Retinal pigment epithelial cell (primary cell): Measurements from ENCODE around the gene GOSR2.

ENCODE experiments used
- DNase-seq: peaks from one replicate; pipeline ENCODE4 v3.0.0-alpha.2; 2010; ENCODE audit warnings: low read depth
- H3K4me3 ChIP-seq: 2 replicates; pipeline ENCODE4 v1.5.1; 2011; ENCODE audit warnings: mild to moderate bottlenecking, low read length, control low read depth, moderate library complexity
- TF ChIP-seq, protein P1 (sequence below): conservative IDR thresholded peaks from 2 replicates; pipeline ENCODE4 v1.5.1; 2011; ENCODE audit warnings: low read depth, low read length, control low read depth, inconsistent platforms

Gene GOSR2

DNA sequence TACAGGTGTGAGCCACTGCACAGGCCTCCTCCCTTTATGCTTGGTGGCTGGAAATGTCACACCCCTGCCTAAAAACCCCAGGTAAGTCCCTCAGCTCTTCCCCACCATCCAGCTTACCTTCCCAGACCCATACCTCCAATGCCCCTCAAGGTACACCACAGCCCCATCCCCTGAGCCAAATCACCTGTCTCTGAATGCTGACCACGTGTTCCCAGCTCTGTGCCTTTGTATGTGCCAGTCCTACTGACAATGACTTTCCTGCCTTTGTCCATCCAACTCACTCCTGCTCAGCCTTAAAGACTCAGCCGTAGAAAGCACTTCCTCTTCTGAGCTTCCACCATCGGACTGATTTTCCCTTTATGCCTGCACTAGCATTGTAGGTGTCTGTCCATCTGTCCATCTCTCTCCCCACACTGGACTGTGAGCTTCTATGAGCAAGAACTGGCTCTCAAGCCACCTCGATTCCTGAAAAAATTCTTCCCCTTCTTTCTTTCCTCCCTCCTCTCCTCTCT, 30.7 kb upstream of the GOSR2 start:
- TF ChIP-seq, protein P1, sequence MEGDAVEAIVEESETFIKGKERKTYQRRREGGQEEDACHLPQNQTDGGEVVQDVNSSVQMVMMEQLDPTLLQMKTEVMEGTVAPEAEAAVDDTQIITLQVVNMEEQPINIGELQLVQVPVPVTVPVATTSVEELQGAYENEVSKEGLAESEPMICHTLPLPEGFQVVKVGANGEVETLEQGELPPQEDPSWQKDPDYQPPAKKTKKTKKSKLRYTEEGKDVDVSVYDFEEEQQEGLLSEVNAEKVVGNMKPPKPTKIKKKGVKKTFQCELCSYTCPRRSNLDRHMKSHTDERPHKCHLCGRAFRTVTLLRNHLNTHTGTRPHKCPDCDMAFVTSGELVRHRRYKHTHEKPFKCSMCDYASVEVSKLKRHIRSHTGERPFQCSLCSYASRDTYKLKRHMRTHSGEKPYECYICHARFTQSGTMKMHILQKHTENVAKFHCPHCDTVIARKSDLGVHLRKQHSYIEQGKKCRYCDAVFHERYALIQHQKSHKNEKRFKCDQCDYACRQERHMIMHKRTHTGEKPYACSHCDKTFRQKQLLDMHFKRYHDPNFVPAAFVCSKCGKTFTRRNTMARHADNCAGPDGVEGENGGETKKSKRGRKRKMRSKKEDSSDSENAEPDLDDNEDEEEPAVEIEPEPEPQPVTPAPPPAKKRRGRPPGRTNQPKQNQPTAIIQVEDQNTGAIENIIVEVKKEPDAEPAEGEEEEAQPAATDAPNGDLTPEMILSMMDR: no peak
- H3K4me3 ChIP-seq: no peak overlapping the region
- no peak for DNase-seq

DNA sequence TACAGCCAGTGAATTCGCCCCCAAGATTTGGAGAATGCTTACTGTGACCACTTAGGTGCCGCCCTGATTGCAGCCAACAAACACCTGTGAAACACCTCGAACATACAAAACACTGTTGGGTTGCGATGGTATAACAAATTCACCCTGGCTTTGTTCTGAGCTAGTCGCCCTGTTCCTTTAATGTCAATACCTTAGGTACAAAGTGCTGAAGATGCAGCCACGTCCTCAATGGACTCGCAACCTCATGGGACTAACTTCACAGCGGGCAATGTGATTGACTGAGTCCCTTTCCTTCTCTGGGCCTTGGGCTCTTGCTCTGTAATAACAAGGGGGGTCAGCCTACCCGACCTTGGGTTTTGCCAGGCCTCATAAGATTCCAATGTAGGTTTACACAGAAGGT, 28.9 kb upstream of the GOSR2 start:
- no peak for DNase-seq
- TF ChIP-seq, protein P1: no peak
- H3K4me3 ChIP-seq: no peak overlapping the region

DNA sequence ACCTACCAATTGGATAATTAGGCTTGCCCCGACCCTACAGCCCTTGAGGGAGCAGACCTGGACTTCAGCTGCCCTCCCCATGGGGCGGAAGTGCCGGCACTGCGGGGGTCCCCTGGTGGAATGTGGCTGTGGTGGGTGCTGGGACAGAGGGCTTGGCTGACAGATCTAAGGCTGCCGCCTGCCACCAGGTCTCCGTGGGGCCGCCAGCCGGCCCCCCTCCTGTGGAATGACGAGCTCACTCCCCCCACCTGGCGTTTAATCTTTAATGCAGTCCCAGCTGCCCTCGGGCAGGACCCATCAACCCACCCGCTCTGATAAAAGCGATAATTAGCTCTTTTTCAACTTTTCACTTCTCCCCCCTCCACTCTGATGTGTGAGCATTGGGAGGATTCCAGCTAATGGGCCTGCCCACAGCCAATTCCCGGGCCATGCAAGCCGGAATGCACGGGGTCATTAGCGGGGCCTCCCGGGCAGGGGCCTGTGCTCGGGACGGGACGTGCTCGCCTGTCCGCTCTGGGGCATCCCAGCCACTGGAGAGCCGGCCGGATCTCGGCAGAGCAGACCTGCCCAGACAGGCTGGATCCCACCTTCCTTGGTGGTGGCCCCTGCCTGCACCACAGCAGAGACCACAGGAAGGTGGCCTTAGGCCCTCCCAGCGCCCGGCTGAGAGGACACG, 28.3 kb upstream of the GOSR2 start:
- TF ChIP-seq, protein P1: no peak

DNA sequence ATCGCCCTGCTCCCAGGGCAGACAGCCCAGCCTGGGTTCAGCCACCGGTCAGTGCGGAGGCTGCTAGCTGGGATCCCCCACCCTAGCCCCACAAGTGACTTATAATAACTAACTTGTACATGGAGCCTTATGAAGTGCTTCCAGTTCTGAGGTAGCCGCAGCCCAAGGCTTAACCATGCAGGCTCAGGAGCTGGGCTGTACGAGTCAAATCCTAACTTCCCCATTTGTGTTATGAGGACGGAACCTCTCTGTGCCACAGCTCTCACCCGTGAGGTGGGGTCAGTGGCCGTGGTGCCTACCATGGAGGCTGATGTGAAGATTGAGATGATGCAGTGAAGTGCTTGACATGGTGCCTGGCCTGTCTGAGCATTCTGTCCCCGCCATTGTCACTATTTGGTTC, 27.8 kb upstream of the GOSR2 start:
- no peak for DNase-seq
- TF ChIP-seq, protein P1: no peak
- H3K4me3 ChIP-seq: no peak overlapping the region

More for the DNA sequence above, 28.3 kb upstream of the GOSR2 start:
- no peak overlapping the region for H3K4me3 ChIP-seq
- DNase-seq: no peak

DNA sequence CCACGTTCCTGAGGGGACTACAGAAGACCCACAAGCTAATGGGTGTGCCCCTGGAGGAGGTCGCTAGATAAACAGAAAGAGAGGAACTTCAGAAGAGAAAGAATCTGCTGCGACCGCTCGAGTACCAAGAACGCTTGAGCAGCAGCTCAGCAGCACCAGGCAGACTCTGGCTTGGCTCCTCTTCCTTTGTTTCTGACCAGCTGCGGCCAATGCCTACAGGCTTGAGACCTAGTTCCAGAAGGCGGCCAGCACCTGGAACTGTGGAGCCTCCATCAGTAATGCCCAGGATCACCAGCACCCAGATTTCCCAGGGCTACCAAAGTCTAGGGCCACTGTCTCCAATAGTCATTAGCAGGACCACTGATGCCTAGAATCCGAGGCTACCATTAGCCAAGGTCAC, 26.0 kb upstream of the GOSR2 start:
- H3K4me3 ChIP-seq: no peak overlapping the region
- TF ChIP-seq, protein P1: no peak
- no peak for DNase-seq

DNA sequence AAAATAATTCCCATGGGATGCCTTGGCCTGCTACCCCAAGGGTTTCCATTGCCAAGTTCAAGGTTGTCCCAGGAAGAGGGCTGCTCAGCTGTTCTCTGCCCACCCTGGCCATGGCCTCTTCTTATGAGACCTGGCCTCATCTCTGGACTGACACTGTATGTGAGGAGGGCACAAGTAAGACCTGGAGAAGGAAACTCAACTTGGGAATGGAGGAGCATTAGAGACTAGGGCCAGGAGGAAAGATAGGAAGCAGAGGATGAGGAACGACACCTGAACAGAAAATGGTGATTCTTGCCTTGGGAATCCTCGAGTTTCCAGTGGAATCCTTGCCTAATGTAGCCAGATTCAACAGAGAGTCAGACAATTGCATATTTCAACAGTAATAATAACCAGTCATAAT, 24.6 kb upstream of the GOSR2 start:
- TF ChIP-seq, protein P1: no peak
- no peak for DNase-seq
- no peak overlapping the region for H3K4me3 ChIP-seq

DNA sequence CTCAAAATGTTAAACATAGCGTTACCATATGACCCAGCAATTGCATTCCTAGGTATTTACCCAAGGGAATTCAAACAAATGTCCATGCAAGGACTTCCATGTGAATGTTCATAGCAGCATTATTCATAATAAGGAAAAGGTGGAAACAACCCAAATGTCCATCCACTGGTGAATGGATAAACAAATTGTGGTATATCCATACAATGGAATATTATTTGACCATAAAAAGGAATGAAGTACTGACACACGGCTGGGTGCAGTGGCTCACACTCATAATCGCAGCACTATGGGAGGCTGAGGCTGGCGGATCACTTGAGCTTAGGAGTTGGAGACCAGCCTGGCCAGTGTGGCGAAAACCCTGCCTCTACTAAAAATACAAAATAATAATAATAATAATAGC, 24.1 kb upstream of the GOSR2 start:
- TF ChIP-seq, protein P1: no peak
- DNase-seq: no peak
- H3K4me3 ChIP-seq: no peak overlapping the region
